Stimulated activated CD8-positive, alpha-beta memory T cell treated with anti-CD3 and anti-CD28 coated beads, Interleukin-12 subunit alpha, Interleukin-12 subunit beta, amount 100 ng/mL, for 4 hours (primary cell): Measurements from ENCODE around the gene SRL.

ENCODE experiments used
- DNase-seq: peaks from one replicate; pipeline ENCODE4 v3.0.0-alpha.2; 2020; ENCODE audit warnings: low read depth

The SRL gene

DNA sequence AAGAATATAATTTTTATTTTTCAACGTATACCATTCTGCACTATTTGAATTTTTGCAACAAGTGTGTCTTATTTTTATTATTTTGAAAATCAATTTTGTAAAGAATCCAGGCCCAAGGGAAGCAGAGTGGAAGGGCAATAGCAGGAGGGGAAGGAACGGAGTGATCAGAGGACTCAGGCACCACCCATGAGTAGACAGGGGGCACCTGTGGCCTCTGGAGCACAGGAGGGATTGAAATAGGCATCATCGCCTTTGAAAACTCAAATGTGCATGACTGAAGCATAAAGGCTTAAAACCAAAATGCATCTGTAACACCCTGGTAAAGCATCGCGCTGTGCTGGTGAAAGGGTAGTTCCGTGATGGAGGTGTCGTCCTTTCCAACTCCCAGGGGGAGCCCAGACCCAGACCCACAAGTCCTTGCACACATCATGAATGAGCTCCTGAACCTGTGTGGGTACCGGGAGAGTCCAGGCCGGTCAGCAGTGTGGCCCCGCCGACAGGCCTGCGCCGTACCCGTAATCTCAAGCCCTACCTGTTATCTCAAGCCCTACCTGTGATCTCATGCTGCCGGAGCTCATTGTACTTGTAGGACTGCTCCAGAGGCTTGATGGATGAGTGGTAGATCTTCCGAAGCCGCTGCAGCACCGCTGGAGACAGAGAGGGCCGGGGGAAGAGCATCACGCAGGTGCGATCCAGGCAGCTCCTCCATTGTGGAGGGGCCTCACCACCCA, 39.1 kb downstream of the SRL start:
- DNase-seq: no peak

DNA sequence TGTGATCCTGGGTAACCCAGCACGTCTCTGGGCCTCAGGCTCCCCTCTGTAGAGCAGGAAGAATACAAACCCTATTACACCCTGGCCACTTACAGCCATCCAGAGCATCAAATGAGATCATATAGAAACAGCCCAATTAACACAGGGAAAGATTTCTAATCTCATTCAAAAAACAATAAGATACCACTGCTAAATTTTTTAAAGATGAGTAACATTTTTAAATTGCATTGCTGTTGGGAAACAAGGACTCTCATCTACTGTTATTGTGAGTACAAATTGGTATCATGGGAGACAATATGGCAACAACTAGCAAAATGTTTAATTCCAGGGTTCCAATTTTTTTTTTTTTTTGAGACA, 41.1 kb downstream of the SRL start:
- no peak for DNase-seq

- no peak for DNase-seq
Measured at GRCh38 chr16:4200000-4200780, 41.7 kb downstream of the SRL start.

DNA sequence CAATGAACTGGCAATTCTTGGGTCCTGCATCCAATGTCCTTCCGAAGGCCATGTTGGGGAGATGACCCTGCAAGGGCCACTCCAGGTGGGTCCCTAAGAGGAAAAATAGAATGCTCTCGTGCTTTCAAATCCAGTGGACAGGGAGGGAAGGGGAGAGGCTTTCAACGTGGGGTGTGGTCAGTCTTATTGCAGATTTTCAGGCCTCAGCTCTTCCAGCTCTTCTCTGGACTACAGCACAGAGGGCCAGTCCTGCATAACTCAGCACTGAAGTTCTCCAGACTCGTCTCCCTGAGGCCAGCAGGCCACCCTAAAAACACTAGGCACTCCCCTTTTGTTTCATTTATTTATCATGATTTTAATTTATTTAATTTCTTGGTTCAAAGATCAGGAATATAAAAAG, 43.1 kb downstream of the SRL start:
- DNase-seq: no peak

DNA sequence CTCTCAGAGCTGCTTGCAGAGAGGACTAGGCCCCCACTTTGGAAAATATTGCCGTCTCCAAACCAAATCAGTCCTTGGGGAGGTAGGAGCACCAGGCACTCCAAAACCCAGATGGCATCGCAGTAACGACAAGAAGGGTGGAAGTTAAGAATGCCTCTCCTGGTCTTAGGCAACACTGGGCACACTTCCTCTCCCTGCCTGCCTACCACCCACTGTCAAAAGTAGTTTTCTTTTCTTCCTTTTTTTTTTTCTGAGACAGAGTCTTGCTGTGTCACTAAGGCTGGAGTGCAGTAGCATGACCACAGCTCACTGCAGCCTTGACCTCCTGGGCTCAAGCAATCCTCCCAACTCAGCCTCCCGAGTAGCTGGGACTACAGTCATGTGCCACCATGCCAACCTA, 47.2 kb downstream of the SRL start:
- DNase-seq: no peak

GRCh38 chr16:4193920-4194319, 48.0 kb downstream of the SRL start:
- DNase-seq: no peak

GRCh38 chr16:4192206-4192605, 49.7 kb downstream of the SRL start:
- no peak for DNase-seq

GRCh38 chr16:4190712-4191333, 51.1 kb downstream of the SRL start:
- no peak for DNase-seq

GRCh38 chr16:4190086-4190485, 51.8 kb downstream of the SRL start:
- no peak for DNase-seq

GRCh38 chr16:4184038-4184702, 57.7 kb downstream of the SRL start:
- no peak for DNase-seq

GRCh38 chr16:4183237-4184037, 58.4 kb downstream of the SRL start:
- peak; percentile 86 for DNase-seq

DNA sequence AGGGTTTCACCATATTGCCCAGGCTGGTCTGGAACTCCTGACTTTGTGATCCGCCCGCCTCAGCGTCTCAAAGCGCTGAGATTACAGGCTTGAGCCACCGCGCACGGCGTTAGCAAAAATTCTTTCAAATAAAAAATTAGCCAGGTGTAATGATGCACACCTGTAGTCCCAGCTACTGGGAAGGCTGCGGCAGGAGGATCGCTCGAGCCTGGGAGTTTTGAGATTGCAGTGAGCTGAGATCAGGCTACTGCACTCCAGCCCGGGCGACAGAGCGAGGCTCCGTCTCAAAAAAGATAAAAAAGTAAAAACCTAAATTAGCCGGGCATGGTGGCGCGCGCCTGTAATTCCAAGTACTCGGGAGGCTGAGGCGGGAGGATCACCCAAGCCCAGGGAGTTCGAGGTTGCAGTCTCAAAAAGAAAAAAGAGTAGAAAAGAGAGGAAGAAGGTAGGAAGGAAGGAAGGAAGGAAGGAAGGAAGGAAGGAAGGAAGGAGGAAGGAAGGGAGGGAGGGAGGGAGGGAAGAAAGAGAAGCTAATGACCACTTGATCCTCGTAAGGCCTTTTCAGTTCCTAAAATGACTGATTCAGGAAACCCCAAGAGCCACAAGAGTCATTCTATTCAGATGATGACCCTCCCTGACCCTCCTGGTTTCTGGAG, 59.2 kb downstream of the SRL start:
- DNase-seq: no peak

DNA sequence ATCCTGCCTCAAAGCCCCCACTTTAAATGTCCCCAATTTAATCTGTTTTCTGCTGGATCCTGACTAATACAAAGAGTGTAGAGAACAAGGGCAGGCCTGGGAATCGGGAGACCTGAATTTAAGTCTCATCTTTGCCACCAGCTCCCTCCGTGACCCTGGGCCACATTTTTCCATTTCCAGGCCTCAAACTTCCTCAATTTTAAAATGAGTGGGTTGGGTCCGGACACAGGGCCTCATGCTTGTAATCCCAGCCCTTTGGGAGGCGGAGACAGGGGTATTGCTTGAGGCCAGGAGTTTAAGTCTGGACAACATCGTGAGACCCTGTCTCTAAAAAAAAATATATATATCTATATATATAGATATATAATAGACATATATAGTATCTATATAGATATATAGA, 61.4 kb downstream of the SRL start:
- DNase-seq: no peak

DNA sequence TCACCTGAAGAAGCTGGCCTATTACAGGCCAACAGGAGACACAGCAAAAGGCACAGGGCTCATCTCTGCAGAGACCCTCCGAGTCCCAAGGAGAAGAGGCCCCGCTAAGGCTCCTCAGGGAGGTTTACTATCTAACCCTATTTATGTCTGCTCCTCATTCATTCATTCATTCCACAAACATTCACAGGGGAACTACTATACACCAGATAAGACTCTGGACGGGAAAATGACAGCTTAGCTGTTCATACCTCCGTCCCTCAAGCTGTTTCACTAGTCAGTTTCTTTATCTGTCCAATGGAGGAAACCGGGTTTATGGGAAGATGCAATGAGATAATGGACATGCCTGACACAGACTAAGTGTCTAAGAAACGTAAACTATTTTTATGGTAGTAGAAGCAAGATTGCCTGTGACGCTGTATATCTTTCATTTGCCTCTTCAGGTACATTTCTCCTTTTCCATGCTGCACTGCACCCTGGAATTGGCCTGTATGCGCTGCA, 62.1 kb downstream of the SRL start:
- no peak for DNase-seq

DNA sequence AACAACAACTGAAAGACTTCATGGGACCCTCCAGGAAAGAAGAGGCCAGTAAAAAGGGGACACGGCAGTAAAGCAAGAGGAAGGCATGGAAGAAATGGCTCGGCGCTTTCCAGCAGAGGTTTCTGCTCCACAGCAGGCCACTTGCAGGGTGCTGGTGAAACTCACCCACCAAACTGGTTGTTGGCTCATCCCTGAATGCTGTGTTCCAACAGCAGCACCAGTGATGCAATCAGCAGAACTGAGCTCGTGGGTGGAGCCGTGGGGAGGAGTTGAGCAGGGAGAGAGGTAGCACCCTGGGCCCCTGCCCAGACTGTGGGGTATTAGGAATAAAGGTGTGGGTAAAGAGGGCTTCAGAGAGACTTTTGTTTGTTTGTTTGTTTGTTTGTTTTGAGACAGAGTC, 62.9 kb downstream of the SRL start:
- no peak for DNase-seq

- no peak for DNase-seq
Measured at GRCh38 chr16:4178468-4179010, 63.3 kb downstream of the SRL start.

DNA sequence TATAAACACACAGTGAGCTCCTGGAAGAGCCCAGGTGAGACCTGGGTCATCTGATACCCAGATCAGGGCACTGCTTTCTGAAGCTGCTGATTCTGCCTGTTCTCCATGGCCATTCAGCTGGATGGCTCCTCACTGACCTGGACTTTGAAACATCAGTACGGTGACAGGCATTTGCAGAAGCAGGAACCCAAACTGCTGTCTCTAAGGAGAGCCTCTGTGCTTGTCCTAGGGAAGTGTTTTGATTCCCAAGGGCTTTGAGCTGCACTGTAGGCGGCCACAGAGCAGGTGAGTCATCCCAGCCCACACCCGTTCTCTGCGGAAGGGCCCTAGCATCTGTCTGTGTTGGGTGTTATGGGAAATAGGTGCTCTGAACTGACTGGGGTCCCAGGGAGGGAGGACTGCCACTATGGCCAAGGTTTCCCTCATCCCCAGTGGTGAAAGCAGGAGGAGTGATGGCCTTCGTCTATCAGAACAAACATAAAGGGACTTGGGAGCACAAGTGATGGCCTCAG, 64.9 kb downstream of the SRL start:
- DNase-seq: no peak

DNA sequence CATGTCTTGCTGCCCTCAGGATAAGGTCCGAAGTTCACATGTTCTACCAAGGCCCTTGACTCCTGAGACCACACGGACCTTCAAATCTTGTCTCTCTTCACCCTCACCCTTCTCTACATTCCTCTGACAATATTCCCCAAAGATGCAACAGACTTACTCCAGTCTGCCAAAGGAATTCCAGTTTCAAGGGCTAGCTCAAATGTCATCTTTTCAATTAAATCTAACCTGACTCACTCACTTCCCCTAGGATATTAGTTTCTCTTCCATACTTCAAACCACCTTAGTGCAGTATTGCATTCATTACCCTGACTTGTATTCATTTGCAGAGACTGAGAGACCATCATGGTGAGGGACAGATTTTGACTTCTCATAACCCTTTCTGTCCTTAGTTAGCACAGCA, 66.0 kb downstream of the SRL start:
- no peak for DNase-seq

GRCh38 chr16:4172070-4172469, 69.8 kb downstream of the SRL start:
- DNase-seq: no peak

- DNase-seq: no peak
Measured at GRCh38 chr16:4169415-4169814, 72.5 kb downstream of the SRL start.

GRCh38 chr16:4166821-4167220, 75.1 kb downstream of the SRL start:
- DNase-seq: no peak
